KOPT-K1 (cell line): ENCODE measurements around the gene CA4.
"Not testable (repeated sequence)": the region's sequence is repeated elsewhere in the genome, so short reads cannot be mapped to it uniquely, and the experiment has no call there.

Experiments
- H3K27ac ChIP-seq: fragments of 200-600 bp; sonication (generic); 2 replicates; pipeline ENCODE4 v1.5.1; 2016; ENCODE audit warnings: antibody characterized with exemption, mild to moderate bottlenecking, low read depth, low read length; ENCODE audit not compliant: poor library complexity, severe bottlenecking
- H3K36me3 ChIP-seq: fragments of 200-600 bp; sonication (generic); 2 replicates; pipeline ENCODE4 v1.5.1; 2017; ENCODE audit warnings: antibody characterized with exemption, mild to moderate bottlenecking, low read length, moderate library complexity; ENCODE audit not compliant: insufficient read depth
- H3K9me3 ChIP-seq: fragments of 200-600 bp; sonication (generic); 2 replicates; pipeline ENCODE4 v1.5.1; 2017; ENCODE audit warnings: antibody characterized with exemption, low read length, mild to moderate bottlenecking; ENCODE audit not compliant: insufficient read depth, poor library complexity, severe bottlenecking

The CA4 gene

GRCh38 chr17:60208302-60208701, 58.5 kb downstream of the CA4 start:
- H3K36me3 ChIP-seq = peaks cover 40% of the 10 kb centered on the region
- H3K9me3 ChIP-seq, H3K27ac ChIP-seq: not testable (repeated sequence)
